ENCODE measurements around the gene TPSG1.
"Not testable (repeated sequence)": the region's sequence is repeated elsewhere in the genome, so short reads cannot be mapped to it uniquely, and the experiment has no call there.

- not testable (repeated sequence) for TF ChIP-seq CTCF, POLR2A (IDR thresholded peaks at IDR 0.05)
Measured at GRCh38 chr16:1232049-1232748, 7.1 kb upstream of the TPSG1 start.
